GM18858 (cell line): Measurements from ENCODE around the gene NBPF11.
"Not testable (repeated sequence)": the region's sequence is repeated elsewhere in the genome, so short reads cannot be mapped to it uniquely, and the experiment has no call there.

Source experiments
- ATAC-seq: cut with Tn5 transposase; IDR thresholded peaks from one replicate; pipeline ENCODE4 v1.9.1; 2021; ENCODE audit not compliant: unreplicated experiment

The NBPF11 gene

DNA sequence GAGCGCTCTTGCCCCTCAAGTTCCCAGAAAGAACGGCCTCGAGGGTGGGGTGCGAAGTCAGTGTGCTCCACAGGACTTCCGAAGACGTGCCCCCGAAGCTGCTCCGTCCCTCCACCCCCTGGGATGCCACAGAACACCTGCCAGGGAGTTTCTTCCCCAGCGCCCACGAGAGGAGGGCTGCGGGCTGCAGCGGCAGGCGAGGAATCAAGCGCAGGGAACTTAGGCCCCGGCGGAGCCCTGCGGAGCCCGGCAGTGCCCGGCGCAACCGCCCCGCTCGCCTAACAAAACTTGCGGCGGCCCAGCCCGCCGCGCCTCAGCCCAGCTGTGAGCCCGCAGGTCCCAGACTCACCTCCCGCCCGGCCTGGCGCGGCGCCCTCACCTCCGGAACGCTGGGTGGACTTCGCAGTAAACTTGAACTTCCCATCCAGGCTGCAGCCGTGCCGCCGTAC lies 686 bp downstream of the NBPF11 start:
- ATAC-seq = not testable (repeated sequence)

DNA sequence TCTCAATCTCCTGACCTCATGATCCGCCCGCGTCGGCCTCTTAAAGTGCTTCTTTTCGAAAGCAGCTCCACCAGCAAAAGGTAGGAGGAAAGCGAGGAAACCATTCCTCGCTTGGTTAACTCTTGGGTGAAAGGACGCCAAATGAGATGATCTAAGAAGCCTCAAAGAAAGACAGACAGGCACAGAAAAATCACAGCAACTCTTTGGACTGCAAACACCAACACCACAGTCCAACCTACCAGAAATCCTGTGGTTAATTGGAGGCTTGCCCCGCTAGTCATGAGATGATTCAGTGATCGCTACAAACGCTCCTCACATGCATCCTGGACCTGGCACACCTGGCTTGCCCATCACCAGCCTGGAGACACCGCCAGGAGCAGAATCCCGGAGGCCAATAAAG lies 1.1 kb downstream of the NBPF11 start:
- ATAC-seq = peak; percentile 26

DNA sequence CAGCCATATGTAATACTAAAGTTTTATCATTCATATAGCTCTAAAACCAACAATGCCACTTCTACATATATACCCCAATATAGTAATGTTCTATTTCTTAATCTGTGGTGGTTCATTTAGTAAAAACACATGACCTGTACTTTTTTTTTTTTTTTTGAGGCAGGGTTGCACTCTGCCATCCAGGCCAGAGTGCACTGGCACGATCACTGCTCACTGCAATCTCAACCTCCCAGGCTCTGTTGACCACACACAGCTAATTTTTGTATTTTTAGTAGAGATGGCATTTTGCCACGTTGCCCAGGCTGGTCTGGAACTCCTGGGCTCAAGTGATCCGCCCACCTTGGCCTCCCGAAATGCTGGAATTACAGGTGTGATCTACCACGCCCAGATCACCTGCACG lies 2.1 kb downstream of the NBPF11 start:
- ATAC-seq = not testable (repeated sequence)

DNA sequence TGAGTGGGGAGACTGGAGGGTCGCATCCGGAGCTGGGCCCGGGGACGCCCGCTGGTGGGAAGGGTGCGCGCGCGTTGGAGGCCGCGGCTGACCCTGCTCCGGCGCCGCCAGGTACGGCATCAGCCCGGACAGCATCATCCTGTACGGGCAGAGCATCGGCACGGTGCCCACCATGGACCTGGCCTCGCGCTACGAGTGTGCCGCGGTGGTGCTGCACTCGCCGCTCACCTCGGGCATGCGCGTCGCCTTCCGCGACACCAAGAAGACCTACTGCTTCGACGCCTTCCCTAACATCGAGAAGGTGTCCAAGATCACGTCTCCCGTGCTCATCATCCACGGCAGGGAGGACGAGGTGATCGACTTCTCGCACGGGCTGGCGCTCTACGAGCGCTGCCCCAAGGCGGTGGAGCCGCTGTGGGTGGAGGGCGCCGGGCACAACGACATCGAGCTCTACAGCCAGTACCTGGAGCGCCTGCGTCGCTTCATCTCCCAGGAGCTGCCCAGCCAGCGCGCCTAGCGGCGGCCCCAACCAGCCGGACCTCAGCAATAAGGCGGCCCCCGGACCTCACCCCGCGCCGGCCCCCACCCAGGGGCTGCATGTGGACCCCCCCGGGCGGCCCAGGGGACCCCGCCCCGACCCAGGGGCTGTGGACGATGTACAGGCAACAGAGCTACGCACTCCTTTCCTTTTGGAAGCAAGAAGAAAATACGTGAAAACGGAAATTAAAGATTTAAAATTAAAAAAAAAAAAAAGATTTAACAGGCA lies 2.8 kb downstream of the NBPF11 start:
- ATAC-seq = not testable (repeated sequence)

DNA sequence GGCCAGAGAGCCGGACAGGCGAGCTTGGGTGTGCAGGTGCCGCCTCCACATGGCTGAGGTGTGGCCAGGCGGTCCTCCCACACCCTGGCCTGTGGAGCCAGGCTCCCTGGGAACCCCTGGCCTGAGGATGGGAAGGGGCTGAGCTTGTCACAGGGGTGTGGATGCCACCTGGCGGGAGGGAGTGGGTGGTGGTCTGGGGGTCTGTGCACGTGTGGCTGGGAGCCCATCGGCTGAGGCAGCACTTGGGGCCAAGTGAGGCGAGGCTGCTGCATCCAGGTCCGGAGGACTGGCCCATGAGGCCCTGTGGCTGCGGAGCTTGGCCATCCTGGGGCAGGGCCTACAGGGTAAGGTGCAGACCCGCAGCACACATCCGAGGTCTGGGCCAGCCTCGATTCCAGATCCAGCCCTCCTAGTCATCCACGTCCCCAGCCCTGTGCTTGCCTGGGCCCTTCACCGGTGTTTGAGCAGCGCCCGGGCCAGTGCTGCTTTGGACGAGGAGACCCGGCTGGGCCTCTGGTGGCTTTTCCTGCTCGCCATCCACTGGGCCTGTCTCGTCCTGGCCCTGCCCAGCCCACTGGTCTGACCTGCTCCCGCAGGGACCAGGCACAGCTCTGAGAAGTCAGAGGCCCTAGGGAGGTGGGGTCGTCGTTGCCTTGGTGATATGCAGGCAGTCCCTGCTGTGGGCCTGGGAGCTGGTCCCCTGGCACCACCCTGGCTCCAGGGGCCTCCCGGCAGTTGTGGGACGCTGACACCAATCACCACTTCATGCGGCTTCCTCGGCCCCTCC lies 4.8 kb downstream of the NBPF11 start:
- not testable (repeated sequence) for ATAC-seq

DNA sequence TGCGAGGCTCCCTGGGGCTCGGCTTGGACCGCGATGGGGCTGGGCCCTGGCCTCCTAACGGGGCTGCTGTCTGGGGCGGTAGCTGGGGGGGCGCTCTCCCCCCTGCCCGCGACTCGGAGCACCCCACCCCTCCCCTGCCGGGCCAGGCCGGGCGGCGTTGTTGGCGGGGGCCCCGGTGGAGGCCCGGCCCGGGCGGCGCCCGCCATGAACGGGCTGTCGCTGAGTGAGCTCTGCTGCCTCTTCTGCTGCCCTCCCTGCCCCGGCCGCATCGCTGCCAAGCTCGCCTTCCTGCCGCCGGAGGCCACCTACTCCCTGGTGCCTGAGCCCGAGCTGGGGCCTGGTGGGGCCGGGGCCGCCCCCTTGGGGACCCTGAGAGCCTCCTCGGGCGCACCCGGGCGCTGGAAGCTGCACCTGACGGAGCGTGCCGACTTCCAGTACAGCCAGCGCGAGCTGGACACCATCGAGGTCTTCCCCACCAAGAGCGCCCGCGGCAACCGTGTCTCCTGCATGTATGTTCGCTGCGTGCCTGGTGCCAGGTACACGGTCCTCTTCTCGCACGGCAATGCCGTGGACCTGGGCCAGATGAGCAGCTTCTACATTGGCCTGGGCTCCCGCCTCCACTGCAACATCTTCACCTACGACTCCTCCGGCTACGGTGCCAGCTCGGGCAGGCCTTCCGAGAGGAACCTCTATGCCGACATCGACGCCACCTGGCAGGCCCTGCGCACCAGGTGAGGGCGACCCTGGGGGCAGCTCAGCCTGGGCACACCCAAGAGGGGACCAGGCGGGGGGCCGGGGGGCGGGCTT lies 5.7 kb downstream of the NBPF11 start:
- ATAC-seq = not testable (repeated sequence)

DNA sequence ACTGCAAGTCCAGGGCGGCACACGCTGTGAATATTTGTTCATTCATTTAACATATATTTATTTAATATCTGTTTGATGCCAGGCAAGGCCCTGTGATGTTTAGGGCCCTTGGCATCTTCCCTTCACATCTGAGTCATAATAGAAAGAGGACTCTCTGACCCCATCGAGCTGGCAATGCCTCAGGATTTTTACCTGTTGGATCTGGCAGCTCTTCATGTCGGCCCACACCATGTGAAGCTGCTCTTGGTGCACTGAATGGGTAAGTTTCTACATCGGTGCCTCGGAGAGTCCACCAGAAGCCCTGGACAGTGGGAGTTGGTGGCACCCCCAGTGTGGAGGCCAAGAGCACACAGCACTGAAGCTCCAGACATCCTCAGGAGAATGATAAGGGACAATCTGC lies 8.9 kb downstream of the NBPF11 start:
- not testable (repeated sequence) for ATAC-seq

DNA sequence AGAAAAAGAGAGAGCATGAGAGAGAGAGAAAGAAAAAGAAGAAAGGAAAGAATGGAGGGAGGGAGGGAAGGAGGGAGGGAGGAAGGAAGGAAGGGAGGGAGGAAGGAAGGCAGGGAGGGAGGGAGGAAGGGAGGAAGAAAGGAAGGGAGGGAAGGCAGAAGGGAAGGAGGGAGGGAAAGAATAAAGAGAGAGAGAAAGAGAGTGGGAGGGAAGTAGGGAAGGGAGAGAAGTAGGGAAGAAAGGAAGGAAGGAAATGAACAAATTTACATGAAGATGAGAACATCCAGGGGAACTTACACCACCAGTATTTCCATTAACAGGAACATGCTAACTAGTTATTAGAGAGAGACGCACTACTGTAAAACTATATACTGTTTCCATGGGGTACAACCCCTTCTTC lies 10.1 kb downstream of the NBPF11 start:
- ATAC-seq = not testable (repeated sequence)

DNA sequence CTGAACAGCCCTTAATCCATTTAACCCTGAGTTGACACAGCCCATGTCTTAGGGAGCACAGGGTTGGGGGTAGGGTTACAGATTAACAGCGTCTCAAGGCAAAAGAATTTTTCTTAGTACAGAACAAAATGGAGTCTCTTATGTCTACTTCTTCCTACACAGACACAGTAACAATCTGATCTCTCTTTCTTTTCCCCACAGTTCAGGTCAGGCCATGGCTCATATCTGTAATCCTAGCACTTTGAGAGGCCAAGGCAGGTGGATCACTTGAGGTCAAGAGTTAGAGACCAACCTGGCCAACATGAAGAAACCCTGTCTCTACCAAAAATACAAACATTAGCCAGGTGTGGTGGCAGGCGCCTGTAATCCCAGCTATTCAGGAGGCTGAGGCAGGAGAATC lies 13.5 kb downstream of the NBPF11 start:
- not testable (repeated sequence) for ATAC-seq

DNA sequence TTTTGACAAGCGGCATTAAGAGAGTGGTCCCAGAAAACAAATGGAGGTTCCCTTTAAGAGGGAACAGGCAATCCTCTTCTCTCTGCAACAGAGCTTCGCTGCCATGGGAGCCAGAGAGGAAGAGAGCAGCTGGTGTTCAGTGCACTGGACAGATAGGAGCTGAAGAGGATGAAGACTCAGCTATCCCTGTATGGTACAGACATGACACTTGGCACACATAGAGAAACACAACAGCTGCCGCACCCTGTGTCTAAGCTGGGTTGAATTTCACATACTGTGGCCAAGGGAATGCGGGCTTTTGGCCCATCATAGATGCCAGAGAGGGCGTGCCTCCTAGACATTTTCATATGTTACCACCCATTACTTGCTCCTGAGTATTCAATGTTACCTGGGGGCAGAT lies 29.7 kb downstream of the NBPF11 start:
- ATAC-seq = not testable (repeated sequence)

DNA sequence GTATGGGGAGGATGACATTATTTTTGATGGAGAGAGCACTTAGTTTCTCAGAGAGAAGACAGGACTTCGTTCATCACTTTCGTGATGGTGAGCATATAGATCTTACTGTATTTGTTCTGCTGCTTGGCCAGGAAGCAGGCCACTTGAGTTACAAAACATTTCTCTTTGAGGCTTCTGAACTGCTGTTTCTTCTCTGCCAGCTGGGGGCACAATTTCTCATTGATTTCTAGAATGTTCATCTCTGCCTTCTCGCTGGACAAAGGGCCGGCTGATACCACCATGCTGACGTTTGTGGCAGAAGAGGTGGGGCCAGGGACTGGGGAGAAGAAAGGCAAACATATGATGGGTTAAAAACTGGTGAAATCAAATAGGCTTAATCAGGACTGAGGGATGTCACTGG lies 31.7 kb downstream of the NBPF11 start:
- not testable (repeated sequence) for ATAC-seq

DNA sequence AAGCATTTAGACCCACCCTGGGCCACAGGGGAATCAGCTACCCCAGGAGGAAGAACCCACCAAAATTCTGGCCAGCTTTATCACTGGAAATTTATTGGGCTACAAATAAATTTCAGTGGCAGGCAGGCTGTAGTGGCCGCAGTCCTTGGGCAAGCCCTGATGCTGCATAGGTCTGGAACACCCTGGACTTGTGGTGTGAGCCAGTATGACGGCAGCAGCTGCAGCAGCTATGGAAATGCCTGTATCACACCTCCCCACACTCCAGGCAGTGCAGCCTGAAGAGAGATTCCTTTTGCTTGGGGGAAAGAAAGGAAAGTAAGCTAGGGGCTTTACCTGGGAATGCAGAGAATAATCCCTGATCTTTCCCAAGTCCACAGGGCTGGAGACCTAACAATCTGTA lies 56.3 kb downstream of the NBPF11 start:
- not testable (repeated sequence) for ATAC-seq

DNA sequence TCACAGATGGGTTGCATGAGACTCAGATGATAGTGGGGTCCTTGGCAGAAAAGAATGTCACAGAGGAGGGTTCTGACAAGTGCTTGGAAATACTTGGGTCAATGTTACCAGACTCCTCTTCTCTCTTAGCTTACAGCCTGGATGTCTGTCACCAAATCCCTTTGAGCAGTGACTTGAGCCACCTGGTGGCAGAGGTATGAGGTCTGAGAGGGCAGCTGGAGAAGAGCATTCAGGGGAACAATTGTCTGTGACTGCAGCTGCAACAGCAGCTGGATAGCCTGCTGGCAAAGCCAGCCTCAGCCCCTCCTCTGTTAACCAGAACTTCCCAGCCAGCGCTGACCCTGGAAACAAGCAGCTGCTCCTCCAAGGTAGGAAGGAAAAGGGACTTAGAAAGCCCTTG lies 65.9 kb downstream of the NBPF11 start:
- ATAC-seq = not testable (repeated sequence)

DNA sequence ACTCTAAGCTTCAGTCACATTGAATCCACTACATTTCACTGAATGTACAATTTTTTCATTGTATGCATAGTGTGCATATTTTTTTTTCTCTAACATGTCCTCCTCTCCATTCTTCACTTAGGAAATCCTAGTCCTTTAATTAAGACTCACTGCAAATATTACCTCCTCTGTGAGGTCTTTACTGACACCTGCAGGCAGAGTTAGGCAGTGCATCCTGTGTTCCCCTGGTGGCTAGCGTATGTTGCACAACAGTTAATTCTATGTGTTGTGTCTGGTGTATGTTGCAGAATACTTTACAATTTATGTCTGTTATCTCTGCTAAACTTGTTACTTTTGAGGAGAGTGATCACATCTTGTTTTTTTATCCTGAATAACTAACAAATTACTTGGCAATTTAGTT lies 70.9 kb downstream of the NBPF11 start:
- not testable (repeated sequence) for ATAC-seq

DNA sequence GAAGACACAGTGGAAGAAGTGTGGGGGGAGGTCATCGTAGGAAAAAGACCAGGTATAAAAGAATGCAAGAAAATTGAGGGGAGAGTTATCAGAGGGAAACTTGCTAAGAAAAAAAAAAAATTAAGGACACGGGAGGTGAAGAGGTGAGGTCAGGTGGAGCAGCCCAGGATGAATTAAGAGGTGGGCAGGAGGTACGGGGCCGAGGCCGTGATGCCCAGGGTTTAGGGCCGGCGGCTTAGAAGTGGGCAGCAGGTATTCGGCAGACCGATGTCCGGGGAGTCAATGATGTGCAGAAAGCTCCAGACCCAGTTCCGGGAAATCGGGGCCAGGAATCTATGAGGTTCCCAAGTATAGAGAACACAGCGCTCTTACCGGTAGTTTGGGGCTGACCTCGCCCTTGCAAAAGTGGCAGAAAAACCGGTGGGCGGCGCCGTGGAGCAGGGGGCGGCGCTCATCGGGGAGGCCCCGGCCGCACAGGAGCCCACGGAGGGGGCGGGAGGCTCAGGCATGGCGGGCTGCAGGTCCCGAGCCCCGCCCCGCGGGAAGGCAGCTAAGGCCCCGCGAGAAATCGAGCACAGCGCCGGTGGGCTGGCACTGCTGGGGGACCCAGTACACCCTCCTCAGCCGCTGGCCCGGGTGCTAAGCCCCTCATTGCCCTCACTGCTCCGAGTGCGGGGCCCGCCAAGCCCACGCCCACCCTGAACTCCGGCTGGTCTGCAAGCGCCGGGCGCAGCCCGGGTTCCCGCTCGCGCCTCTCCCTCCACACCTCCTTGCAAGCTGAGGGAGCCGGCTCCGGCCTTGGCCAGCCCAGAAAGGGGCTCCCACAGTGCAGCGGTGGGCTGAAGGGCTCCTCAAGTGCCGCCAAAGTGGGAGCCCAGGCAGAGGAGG lies 73.2 kb downstream of the NBPF11 start:
- not testable (repeated sequence) for ATAC-seq

DNA sequence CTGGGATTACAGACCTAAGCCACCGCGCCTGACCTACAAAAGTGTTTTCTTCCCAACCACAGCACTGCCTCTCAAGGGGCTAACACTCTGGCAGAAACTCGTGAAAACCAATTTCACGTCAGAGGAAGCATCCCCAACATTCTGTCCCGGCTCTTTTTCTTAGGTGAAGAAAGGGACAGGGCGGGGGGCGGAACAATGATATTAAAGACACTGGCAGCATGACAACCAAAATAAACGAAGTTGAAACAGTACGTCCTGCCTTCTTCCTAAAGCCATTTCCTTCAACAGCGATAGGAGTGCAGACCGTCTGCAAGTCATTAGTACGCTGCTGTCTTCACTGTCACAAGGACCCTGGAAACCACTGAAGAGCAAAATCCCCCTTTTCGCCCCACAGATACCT lies 74.0 kb downstream of the NBPF11 start:
- not testable (repeated sequence) for ATAC-seq

DNA sequence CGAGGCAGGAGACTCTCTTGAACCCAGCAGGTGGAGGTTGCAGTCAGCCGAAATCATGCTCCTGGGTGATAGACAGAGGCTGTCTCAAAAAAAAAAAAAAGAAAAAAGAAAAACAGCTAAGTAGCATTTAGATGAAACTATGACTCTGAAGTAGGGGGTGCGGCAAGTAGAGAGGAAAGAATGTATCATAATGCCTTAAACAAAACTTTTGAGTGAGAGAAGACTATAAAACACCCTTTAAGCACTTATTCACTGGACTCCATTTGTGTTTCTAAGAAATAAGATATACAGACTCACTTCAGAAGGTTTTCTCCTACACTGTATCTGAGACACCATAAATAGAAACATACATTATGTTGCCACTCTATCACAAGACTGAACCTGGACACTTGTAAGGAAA lies 74.6 kb downstream of the NBPF11 start:
- ATAC-seq = not testable (repeated sequence)

DNA sequence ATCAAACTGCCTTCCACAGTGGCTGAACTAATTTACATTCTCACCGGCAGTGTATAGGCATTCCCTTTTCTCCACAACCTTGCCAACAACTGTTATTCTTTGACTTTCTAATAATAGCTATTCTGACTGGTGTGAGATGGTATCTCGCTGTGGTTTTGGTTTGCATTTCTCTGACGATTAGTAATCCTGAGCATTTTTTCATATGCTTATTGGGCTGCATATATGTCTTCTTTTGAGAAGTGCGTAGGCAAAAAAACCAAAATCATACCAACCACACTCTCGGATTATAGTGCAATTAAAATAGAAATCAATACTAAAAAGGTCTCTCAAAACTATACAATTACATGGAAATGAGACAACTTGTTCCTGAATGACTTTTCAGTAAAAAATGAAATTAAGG lies 78.7 kb downstream of the NBPF11 start:
- ATAC-seq = not testable (repeated sequence)

DNA sequence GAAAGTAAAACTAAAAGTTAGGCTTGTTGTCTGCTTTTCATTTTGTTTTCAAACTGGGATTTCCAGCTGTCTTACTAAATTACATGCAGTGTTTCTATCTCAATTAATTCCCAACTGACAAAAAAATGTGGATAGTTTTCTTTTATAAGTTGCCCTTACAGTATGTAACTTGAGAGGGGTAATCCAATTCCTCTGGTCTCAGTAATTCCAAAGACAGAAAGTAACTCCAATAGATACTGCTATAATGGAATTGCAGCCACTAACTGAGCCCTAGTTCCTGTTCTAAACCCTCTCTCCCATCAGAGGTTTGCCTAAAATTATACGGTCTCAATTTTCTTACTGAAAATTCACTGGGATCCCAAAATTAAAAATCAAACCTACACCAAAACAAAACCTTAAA lies 83.5 kb downstream of the NBPF11 start:
- ATAC-seq = not testable (repeated sequence)

DNA sequence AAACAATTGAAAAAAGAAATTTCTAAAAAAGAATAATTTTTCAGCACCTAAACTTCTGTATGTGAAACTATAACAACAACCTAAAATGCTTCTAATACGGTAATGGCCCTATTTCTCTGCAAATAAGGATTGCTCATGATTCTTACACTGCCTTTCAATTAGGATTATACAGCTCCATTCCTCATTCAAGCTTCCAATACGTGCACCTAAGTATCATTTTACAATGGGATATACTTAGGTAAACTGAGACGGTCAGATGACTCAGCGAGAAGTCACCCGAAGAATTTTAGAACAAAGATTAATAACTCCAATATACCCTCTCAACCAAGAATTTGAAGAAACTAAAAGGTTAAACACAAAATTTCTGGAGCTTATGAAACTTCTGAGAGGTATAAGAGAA lies 83.9 kb downstream of the NBPF11 start:
- not testable (repeated sequence) for ATAC-seq
